ENCODE results near the gene MUC6.

The MUC6 gene

DNA sequence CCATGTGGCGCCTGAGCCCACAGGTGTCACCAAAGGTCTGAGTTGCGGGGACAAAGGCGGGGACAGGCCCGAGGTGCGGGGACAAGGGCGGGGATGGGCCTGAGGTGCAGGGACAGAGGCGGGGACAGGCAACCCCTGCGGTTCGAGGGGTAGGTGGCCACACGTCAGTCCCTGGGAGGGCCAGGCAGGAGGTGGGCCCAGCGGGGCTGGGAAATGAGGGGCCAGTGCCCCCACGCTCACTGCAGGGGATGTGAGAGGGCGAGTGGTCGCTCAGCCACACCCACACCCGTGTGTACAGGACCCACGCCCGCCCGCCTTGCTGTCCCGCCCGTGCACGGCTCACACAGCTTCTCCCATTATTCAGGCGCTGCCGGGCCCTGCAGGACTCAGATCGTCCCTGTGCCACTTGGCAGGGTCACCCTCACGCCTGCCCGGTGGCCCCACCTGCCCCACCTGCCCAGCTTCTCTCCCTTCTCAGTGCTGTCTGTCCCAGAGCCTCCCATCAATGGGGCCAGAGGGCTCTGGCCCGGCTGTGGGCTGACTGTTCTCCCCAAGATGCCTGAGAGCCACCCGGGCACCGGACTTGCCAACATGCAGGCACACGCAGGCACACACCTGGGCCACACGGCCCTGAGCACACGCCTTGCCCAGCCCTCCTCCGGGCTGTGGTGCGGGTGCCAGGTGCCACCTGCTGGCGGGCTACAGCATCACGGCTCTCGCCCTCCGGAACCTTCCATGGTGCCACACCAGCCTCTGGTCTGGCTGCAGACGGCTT, 14.2 kb upstream of the MUC6 start:
- H3K27me3 ChIP-seq (replicated peaks; ENCODE audit: control insufficient read depth, insufficient read depth, low read length), result no peaks in the 10 kb centered on the region; the same call in 1 of the 2 replicates
- peak; percentile 76 for DNase-seq (ENCODE audit: extremely low read depth, insufficient read length)
- no peaks in the 10 kb centered on the region for H3K36me3 ChIP-seq (ENCODE audit: control insufficient read depth, insufficient read depth, low read length)
- no peak overlapping the region for H3K4me3 ChIP-seq (replicated peaks; ENCODE audit: low read depth, low read length)
- TF ChIP-seq, protein P1, sequence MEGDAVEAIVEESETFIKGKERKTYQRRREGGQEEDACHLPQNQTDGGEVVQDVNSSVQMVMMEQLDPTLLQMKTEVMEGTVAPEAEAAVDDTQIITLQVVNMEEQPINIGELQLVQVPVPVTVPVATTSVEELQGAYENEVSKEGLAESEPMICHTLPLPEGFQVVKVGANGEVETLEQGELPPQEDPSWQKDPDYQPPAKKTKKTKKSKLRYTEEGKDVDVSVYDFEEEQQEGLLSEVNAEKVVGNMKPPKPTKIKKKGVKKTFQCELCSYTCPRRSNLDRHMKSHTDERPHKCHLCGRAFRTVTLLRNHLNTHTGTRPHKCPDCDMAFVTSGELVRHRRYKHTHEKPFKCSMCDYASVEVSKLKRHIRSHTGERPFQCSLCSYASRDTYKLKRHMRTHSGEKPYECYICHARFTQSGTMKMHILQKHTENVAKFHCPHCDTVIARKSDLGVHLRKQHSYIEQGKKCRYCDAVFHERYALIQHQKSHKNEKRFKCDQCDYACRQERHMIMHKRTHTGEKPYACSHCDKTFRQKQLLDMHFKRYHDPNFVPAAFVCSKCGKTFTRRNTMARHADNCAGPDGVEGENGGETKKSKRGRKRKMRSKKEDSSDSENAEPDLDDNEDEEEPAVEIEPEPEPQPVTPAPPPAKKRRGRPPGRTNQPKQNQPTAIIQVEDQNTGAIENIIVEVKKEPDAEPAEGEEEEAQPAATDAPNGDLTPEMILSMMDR (IDR thresholded peaks at IDR 0.05; ENCODE audit: insufficient read depth, low read length, poor library complexity, severe bottlenecking), result peak; percentile 97

DNA sequence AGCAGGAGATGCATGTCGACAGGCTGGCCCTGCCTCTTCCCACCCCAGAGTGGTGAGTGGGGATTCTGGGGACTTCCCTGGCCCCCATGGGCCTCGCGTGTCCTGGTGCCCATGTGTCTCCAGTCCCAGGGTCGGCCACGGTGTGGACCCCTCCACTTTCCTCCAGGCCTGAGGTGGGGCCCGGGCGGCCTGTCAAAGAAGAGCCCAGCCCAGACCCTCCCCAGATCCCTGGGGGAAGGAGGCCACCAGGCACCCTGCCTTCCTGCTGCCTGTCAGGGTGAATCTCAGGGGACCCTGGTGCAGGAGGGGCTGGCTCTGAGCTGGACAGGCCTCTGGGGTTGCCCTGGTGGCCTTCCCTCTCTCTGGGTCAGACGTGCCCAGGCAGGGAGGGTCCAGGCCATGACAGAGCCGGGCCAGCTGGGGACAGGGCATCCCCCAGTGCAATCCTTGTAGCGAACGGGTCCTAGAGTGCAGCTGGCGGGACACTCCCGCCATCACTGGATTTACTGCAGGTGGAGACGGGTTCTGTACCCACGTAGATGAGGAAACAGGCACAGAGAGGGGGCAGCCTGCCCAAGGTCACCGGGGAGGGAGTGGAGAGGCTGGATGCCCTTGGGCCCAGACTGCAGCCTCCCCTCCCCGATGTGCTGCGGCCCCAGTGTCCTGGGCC, 13.5 kb upstream of the MUC6 start:
- Histone ChIP-seq H3K36me3 (ENCODE audit: control insufficient read depth, insufficient read depth, low read length) (no peaks in the 10 kb centered on the region), H3K27me3 (replicated peaks; ENCODE audit: control insufficient read depth, insufficient read depth, low read length) (no peaks in the 10 kb centered on the region; the same call in 1 of the 2 replicates), H3K4me3 (replicated peaks; ENCODE audit: low read depth, low read length) (no peak overlapping the region)
- peak; percentile 1 for DNase-seq (ENCODE audit: extremely low read depth, insufficient read length)
- TF ChIP-seq, protein P1 (IDR thresholded peaks at IDR 0.05; ENCODE audit: insufficient read depth, low read length, poor library complexity, severe bottlenecking), result no peak

DNA sequence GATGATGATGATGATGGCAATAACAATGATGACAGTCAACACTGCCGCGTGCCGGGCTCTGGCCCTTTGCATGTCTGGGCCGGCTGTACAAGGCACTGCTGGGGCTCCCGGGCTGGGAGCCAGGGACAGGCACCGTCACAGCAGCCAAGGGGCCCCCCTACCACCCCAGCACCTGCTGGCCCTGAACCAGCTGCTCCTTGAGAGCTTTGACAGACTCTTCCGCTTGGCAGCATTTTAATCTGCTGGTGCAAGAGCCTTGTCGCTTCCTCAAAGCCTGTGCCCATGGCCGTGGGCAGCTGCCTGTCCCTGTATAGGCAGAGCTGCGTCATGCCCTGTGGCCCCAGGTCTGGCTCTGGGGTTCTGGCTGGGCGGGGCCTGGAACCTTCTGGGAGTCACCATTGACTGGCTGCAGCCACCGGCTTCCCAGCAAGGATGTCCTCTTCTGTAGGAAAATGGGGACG, 12.9 kb upstream of the MUC6 start:
- Histone ChIP-seq H3K36me3 (ENCODE audit: control insufficient read depth, insufficient read depth, low read length) (no peaks in the 10 kb centered on the region), H3K4me3 (replicated peaks; ENCODE audit: low read depth, low read length) (no peak overlapping the region), H3K27me3 (replicated peaks; ENCODE audit: control insufficient read depth, insufficient read depth, low read length) (no peaks in the 10 kb centered on the region; the same call in 1 of the 2 replicates)
- DNase-seq (ENCODE audit: extremely low read depth, insufficient read length), result no peak
- TF ChIP-seq, protein P1 (IDR thresholded peaks at IDR 0.05; ENCODE audit: insufficient read depth, low read length, poor library complexity, severe bottlenecking), result no peak

DNA sequence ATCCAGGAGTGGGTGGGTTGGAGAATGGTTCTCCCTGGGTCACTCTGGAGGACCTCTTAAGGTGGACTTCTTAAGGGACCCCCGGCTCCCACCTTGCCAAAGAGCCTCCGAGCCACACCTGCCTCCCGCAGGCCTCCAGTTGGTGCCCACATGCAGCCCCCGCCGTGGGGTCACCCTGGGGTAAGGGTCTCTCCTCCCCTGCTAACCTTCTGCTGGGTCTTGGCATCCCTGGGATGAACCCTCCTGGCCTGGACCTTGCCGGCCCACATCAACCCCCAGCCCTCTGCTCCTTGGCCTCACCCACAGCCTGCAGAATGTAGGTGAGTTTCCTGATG, 12.5 kb upstream of the MUC6 start:
- no peak for DNase-seq (ENCODE audit: extremely low read depth, insufficient read length)
- Histone ChIP-seq H3K36me3 (ENCODE audit: control insufficient read depth, insufficient read depth, low read length) (no peaks in the 10 kb centered on the region), H3K27me3 (replicated peaks; ENCODE audit: control insufficient read depth, insufficient read depth, low read length) (no peaks in the 10 kb centered on the region; the same call in 1 of the 2 replicates), H3K4me3 (replicated peaks; ENCODE audit: low read depth, low read length) (no peak overlapping the region)
- TF ChIP-seq, protein P1 (IDR thresholded peaks at IDR 0.05; ENCODE audit: insufficient read depth, low read length, poor library complexity, severe bottlenecking), result no peak

DNA sequence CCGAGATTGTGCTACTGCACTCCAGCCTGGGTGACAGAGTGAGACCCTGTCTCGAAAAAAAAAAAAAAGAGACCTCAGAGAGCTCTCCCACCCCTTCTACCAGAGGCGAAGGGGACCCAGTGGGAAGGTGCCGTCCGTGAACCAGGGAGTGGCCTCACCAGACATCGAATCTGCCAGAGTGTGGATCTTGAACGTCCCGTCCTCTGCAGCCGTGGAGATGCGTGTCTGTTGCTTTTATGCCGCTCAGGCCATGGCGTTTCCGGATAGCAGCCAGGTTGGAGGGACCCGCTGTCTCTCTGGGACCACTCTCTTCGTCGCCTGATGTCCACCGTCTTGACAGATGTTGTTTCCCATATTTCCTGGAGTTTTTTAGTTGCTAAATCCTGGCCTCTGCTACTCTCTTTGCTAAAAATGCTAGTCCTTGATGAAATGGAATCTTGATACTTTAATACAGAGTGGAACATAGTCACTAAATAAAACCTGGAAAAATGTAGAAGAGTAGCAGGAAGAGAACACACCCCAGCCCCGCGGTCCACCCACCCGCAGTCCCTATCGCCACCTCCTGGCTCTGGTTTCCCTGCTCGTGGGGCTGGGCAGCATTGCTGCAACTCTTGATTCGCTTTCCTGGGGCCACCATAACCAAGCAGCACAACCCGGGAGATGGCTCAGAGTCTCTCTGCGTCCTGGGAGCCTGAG, 12.0 kb upstream of the MUC6 start:
- TF ChIP-seq, protein P1 (IDR thresholded peaks at IDR 0.05; ENCODE audit: insufficient read depth, low read length, poor library complexity, severe bottlenecking), result no peak
- no peaks in the 10 kb centered on the region; the same call in 1 of the 2 replicates for H3K27me3 ChIP-seq (replicated peaks; ENCODE audit: control insufficient read depth, insufficient read depth, low read length)
- H3K4me3 ChIP-seq (replicated peaks; ENCODE audit: low read depth, low read length), result no peak overlapping the region
- DNase-seq (ENCODE audit: extremely low read depth, insufficient read length), result no peak
- no peaks in the 10 kb centered on the region for H3K36me3 ChIP-seq (ENCODE audit: control insufficient read depth, insufficient read depth, low read length)

All from GM06990 (cell line).